Gastrocnemius medialis (tissue), 4 donors: ENCODE results near the gene PRRT3. TPM values are rescaled to one million over a fixed set of nuclear protein-coding genes. Genes with fewer than 3 reads are reported as not detected.
A peak's percentile ranks its signal among the peaks of the same experiment; 100 is the strongest.

Experiments
- ATAC-seq, 2 donors: fragments of 150-250 bp; one replicate each; pipeline ENCODE4 v1.9.1; 2016
- DNase-seq, 2 donors: peaks; one replicate each; pipeline ENCODE4 v3.0.0-alpha.2; 2019
- H3K27ac ChIP-seq, 4 donors: fragments of 200-600 bp; sonication (generic); 1 replicate in 1 of 4; 2 replicates in 3 of 4; pipeline ENCODE4 v1.5.1; 2016 to 2018; ENCODE audit warnings: mild to moderate bottlenecking in 2 of 4, moderate library complexity in 1 of 4
- H3K27me3 ChIP-seq, 3 donors: fragments of 200-600 bp; sonication (generic) in 2 of 3; 1 replicate in 1 of 3; 2 replicates in 2 of 3; pipeline versions ENCODE4 v1.5.1 to v1.6.0; 2016 to 2019; ENCODE audit warnings: mild to moderate bottlenecking in 1 of 3, moderate library complexity in 1 of 3
- H3K36me3 ChIP-seq, 2 donors: fragments of 200-600 bp; sonication (generic) in 1 of 2; one replicate each; pipeline ENCODE4 v1.5.1; 2017 to 2018
- H3K4me1 ChIP-seq, 2 donors: fragments of 200-600 bp; sonication (generic) in 1 of 2; one replicate each; pipeline ENCODE4 v1.5.1; 2016 to 2017; ENCODE audit warnings: mild to moderate bottlenecking in 2 of 2
- H3K4me3 ChIP-seq, 4 donors: fragments of 200-600 bp; sonication (generic) in 3 of 4; 1 replicate in 1 of 4; 2 replicates in 3 of 4; pipeline ENCODE4 v1.5.1; 2016 to 2019; ENCODE audit warnings: mild to moderate bottlenecking in 2 of 4
- H3K9me3 ChIP-seq, 3 donors: fragments of 200-600 bp; sonication (generic) in 2 of 3; 1 replicate in 1 of 3; 2 replicates in 2 of 3; pipeline ENCODE4 v1.5.1; 2016 to 2019
- CTCF ChIP-seq, 5 experiments: fragments of 450-650 bp in 3 of 5; fragments of 200-600 bp in 2 of 5; sonication (generic) in 2 of 5; IDR thresholded peaks in 4 of 5; conservative IDR thresholded peaks in 1 of 5; 1 replicate in 4 of 5; 2 replicates in 1 of 5; pipeline ENCODE4 v1.5.1; 2016 to 2019; ENCODE audit warnings: antibody characterized with exemption in 5 of 5, mild to moderate bottlenecking in 3 of 5, moderate library complexity in 3 of 5
- POLR2A ChIP-seq, 2 donors: fragments of 450-650 bp; IDR thresholded peaks; one replicate each; pipeline ENCODE4 v1.6.1; 2017; ENCODE audit warnings: antibody characterized with exemption in 2 of 2, mild to moderate bottlenecking in 2 of 2, moderate library complexity in 2 of 2
- in situ Hi-C, 4 donors: fragments of 200-750 bp; cut with MboI; loops; one replicate each; pipeline versions ENCODE4 v1.15.0 to v1.8.0; 2017; ENCODE audit warnings: low sequenced_read_pairs in 4 of 4
- intact Hi-C: fragments of 100-400 bp; cut with DNase I; formaldehyde crosslinking; loops from one replicate; pipeline ENCODE4 v1.15.1; 2023; ENCODE audit warnings: low total_unique reads
- total RNA-seq, 4 donors: library from RNA; depleted of rRNA; stranded (reverse); fragments of >200 nt; gene quantifications; one replicate each; pipeline versions ENCODE4 v1.1.0 to v1.2.3, GENCODE V29; 2016

The PRRT3 gene
- total RNA-seq, 4 donors from 2014 or later = 0.92 to 7.4 (median 2.5) TPM

DNA sequence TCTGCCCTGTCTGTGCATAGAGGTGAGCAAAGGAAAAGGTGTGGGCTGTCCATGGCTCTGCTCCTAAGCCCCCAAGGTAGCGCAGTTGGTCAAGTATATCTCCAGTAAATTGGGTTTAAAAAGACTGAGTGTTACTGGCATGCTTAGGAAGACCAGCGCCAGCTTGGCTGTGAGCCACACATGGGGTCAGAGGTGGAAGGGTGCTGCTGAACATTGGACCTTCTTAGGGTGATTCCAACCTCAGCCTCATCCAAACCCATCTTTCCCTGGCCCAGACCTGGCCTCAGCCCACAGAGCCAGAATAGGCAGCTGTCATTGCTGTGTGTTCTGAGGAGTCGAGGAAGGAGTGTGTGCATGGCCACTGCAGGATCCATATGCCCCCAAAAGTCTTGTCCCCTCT lies 43.9 kb downstream of the PRRT3 start:
- no peaks in the 10 kb centered on the region for H3K9me3 ChIP-seq
- DNase-seq = no peak
- no peak overlapping the region for H3K27ac ChIP-seq
- no peaks in the 10 kb centered on the region for H3K27me3 ChIP-seq
- intact Hi-C loops = no loop called here
- no peak overlapping the region for H3K4me3 ChIP-seq
- H3K4me1 ChIP-seq = no peaks in the 10 kb centered on the region
- in situ Hi-C loops = no loop called here
- ATAC-seq = no peak
- TF ChIP-seq CTCF (IDR thresholded peaks at IDR 0.05 in 4 of 5, conservative IDR thresholded peaks at IDR 0.05 in 1 of 5) (no peak), POLR2A (IDR thresholded peaks at IDR 0.05) (no peak)
- H3K36me3 ChIP-seq = no peaks in the 10 kb centered on the region

DNA sequence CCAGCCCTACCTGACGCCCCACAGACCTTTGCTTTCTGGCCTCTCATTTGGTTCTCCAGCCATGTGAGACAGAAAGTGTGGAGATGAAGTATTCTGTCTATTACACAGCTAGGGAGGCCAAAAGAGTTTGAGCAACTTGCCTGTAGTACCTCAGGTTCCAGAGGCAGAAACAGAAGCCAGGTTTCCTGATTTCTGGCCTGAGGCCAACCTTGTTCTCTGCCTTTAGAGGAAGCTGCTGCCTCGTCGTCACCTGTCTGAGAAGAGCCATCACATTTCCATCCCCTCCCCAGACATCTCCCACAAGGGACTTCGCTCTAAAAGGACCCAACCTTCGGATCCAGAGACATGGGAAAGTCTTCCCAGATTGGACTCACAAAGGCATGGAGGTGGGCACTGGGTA lies 45.7 kb downstream of the PRRT3 start:
- intact Hi-C loops (no loop called here), in situ Hi-C loops (no loop called here)
- ATAC-seq (no peak), DNase-seq (no peak)
- no peaks in the 10 kb centered on the region for H3K27me3 ChIP-seq
- no peak overlapping the region for H3K4me3 ChIP-seq
- TF ChIP-seq POLR2A (IDR thresholded peaks at IDR 0.05) (no peak), CTCF (IDR thresholded peaks at IDR 0.05 in 4 of 5, conservative IDR thresholded peaks at IDR 0.05 in 1 of 5) (no peak)
- no peaks in the 10 kb centered on the region for H3K4me1 ChIP-seq
- no peaks in the 10 kb centered on the region for H3K9me3 ChIP-seq
- no peaks in the 10 kb centered on the region for H3K36me3 ChIP-seq
- H3K27ac ChIP-seq = no peak overlapping the region

DNA sequence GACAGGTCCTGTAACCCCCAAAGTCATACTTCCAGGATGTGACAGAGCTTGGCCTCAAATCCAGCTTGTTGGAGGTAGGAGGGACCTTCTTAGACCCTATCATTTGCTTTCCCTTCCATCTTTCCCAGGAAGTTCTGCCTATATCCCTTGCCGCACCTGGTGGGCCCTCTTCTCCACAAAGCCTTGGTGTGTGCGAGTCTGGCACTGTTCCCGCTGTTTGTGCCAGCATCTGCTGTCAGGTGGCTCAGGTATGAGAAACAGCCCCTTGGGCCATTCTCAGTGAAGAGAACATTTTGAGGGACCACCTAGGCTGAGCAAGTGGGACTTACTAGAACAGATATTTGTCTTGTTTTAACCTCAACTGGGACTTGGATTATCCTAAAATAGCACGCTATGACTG lies 48.3 kb downstream of the PRRT3 start:
- TF ChIP-seq POLR2A (IDR thresholded peaks at IDR 0.05) (no peak), CTCF (IDR thresholded peaks at IDR 0.05 in 4 of 5, conservative IDR thresholded peaks at IDR 0.05 in 1 of 5) (no peak)
- no peak overlapping the region for H3K27ac ChIP-seq
- no peaks in the 10 kb centered on the region for H3K27me3 ChIP-seq
- ATAC-seq (no peak), DNase-seq (no peak)
- intact Hi-C loops = no loop called here
- H3K9me3 ChIP-seq = no peaks in the 10 kb centered on the region
- H3K4me3 ChIP-seq = no peak overlapping the region
- H3K36me3 ChIP-seq = no peaks in the 10 kb centered on the region
- in situ Hi-C loops = no loop called here
- H3K4me1 ChIP-seq = no peaks in the 10 kb centered on the region

DNA sequence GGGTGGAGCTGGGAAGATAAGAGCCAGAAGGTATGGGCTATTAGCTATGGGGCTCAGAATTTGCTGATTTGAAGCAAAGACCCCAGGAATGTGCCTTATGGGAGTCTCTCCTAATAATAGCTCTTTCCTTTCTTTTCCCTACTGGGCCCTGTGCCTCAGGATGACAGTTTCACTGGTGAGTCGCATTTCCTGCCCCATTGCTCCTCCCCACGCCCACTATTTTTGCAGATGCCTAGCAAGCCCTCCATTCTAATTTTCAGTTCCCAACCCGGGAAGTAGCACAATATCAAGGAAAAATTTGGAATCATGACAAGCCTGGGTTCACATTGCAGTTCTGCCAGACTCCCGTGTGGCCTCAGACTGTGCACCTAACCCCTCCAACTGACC lies 49.0 kb downstream of the PRRT3 start:
- in situ Hi-C loops (no loop called here), intact Hi-C loops (no loop called here)
- Histone ChIP-seq H3K9me3 (no peaks in the 10 kb centered on the region), H3K36me3 (no peaks in the 10 kb centered on the region), H3K27ac (peak overlapping the region in 2 of 4 donors; percentile 12 to 43), H3K27me3 (no peaks in the 10 kb centered on the region), H3K4me1 (peaks cover 0 to 2% of the 10 kb centered on the region in 2 donors), H3K4me3 (peak overlapping the region in 1 of 4 donors; percentile 25)
- TF ChIP-seq CTCF (IDR thresholded peaks at IDR 0.05 in 4 of 5, conservative IDR thresholded peaks at IDR 0.05 in 1 of 5) = no peak
- no peak for TF ChIP-seq POLR2A (IDR thresholded peaks at IDR 0.05)
- DNase-seq (no peak), ATAC-seq (no peak)
